Loucy (cell line): ENCODE results near the gene C1orf226.

Source experiments
- CTCF ChIP-seq: fragments of 200-600 bp; sonication (generic); conservative IDR thresholded peaks from 2 replicates; pipeline ENCODE4 v1.5.1; 2014; ENCODE audit warnings: mild to moderate bottlenecking, antibody characterized with exemption, low read length
- EZH2phosphoT487 ChIP-seq: fragments of 200-600 bp; IDR thresholded peaks from 2 replicates; pipeline ENCODE4 v1.6.1; 2018; ENCODE audit warnings: antibody characterized with exemption, mild to moderate bottlenecking, moderate library complexity, borderline replicate concordance

- TF ChIP-seq CTCF (no peak), EZH2phosphoT487 (no peak)
Measured at GRCh38 chr1:162360237-162360873, 21.2 kb upstream of the C1orf226 start.
